ENCODE results near the gene SIGLEC14.
"Not testable (repeated sequence)": the region's sequence is repeated elsewhere in the genome, so short reads cannot be mapped to it uniquely, and the experiment has no call there.

SIGLEC14 gene

GRCh38 chr19:51646730-51647129, at the start of gene SIGLEC14:
Gene SIGLEC14, minus strand, starts transcription at chr19:51646825. Its CDS starts 66 bp downstream, at chr19:51646759.
- DNase-seq, result not testable (repeated sequence)

GRCh38 chr19:51695702-51696315, 49.2 kb upstream of the SIGLEC14 start:
- no peak for DNase-seq

- DNase-seq, result no peak
Measured at GRCh38 chr19:51695088-51695487, 48.5 kb upstream of the SIGLEC14 start.

- DNase-seq, result no peak
Measured at GRCh38 chr19:51694318-51695085, 47.9 kb upstream of the SIGLEC14 start.

- no peak for DNase-seq
Measured at GRCh38 chr19:51693819-51694218, 47.2 kb upstream of the SIGLEC14 start.

GRCh38 chr19:51693260-51693659, 46.6 kb upstream of the SIGLEC14 start, which contains the start of gene SPACA6:
Gene SPACA6, plus strand, starts transcription at chr19:51693330. Its CDS starts 197 bp downstream, at chr19:51693527.
- DNase-seq, result no peak

- no peak for DNase-seq
Measured at GRCh38 chr19:51692468-51692867, 45.8 kb upstream of the SIGLEC14 start.

GRCh38 chr19:51691584-51692428, 45.2 kb upstream of the SIGLEC14 start:
- no peak for DNase-seq

- no peak for DNase-seq
Measured at GRCh38 chr19:51691074-51691583, 44.5 kb upstream of the SIGLEC14 start.

- DNase-seq, result no peak
Measured at GRCh38 chr19:51690454-51691073, 43.9 kb upstream of the SIGLEC14 start.

- DNase-seq, result no peak
Measured at GRCh38 chr19:51689751-51690453, 43.3 kb upstream of the SIGLEC14 start.

- DNase-seq, result no peak
Measured at GRCh38 chr19:51688671-51689571, 42.3 kb upstream of the SIGLEC14 start.

- DNase-seq, result no peak
Measured at GRCh38 chr19:51687791-51688670, 41.4 kb upstream of the SIGLEC14 start.

- DNase-seq, result no peak
Measured at GRCh38 chr19:51686171-51686570, 39.5 kb upstream of the SIGLEC14 start.

- DNase-seq, result no peak
Measured at GRCh38 chr19:51681286-51681941, 34.8 kb upstream of the SIGLEC14 start.

- DNase-seq, result no peak
Measured at GRCh38 chr19:51680474-51680873, 33.8 kb upstream of the SIGLEC14 start.

GRCh38 chr19:51676566-51677083, 30.0 kb upstream of the SIGLEC14 start:
- no peak for DNase-seq

GRCh38 chr19:51675911-51676565, 29.4 kb upstream of the SIGLEC14 start:
- not testable (repeated sequence) for DNase-seq

All from NCI-H187 (cell line).